ENCODE measurements around the gene NMBR.
"Not testable (repeated sequence)": the region's sequence is repeated elsewhere in the genome, so short reads cannot be mapped to it uniquely, and the experiment has no call there.

NMBR gene

GRCh38 chr6:142075516-142076101, 71.3 kb downstream of the NMBR start:
- no peak overlapping the region for H3K23ac ChIP-seq (ENCODE audit: low read length)
- no peak overlapping the region for H3K27ac ChIP-seq (ENCODE audit: low read depth, low read length)
- no peak overlapping the region for H3K9ac ChIP-seq (ENCODE audit: low read length)
- H3K4me3 ChIP-seq (ENCODE audit: low read length): no peak overlapping the region
- H3K18ac ChIP-seq (ENCODE audit: low read length): no peak overlapping the region
- no peaks in the 10 kb centered on the region for H3K36me3 ChIP-seq (ENCODE audit: control insufficient read depth, insufficient read depth, low read length)
- H3K4ac ChIP-seq (ENCODE audit: low read depth, low read length): no peak overlapping the region
- no peak overlapping the region for H2AK5ac ChIP-seq (ENCODE audit: low read length)
- no peak overlapping the region for H2BK120ac ChIP-seq (ENCODE audit: low read depth, low read length)
- H4K8ac ChIP-seq (ENCODE audit: low read depth, low read length): no peak overlapping the region
- no CpG with 5 or more reads among the region's 7 CpGs for WGBS (ENCODE audit: extremely low coverage, insufficient coverage, low lambda C conversion rate)
- no peak overlapping the region for H2BK5ac ChIP-seq (ENCODE audit: low read length)
- H4K5ac ChIP-seq (ENCODE audit: low read length): no peak overlapping the region
- no peaks in the 10 kb centered on the region for H3K79me1 ChIP-seq (ENCODE audit: low read length)
- H3K27me3 ChIP-seq (ENCODE audit: insufficient read depth, low read length, poor library complexity): no peaks in the 10 kb centered on the region
- DNase-seq: peak; percentile 52
- H2BK15ac ChIP-seq (replicated peaks; ENCODE audit: low read depth): no peak overlapping the region
- H3K56ac ChIP-seq (ENCODE audit: low read length): no peak overlapping the region
- no peak overlapping the region for H3K4me2 ChIP-seq (ENCODE audit: low read length)
- H3K79me2 ChIP-seq (ENCODE audit: control insufficient read depth, insufficient read depth, low read length): no peaks in the 10 kb centered on the region
- H3K4me1 ChIP-seq (ENCODE audit: control insufficient read depth, low read depth, low read length): no peaks in the 10 kb centered on the region

- no peak overlapping the region for H3K4ac ChIP-seq (ENCODE audit: low read depth, low read length)
- H3K4me1 ChIP-seq (ENCODE audit: control insufficient read depth, low read depth, low read length): no peaks in the 10 kb centered on the region
- no peak overlapping the region for H3K23ac ChIP-seq (ENCODE audit: low read length)
- H3K27me3 ChIP-seq (ENCODE audit: insufficient read depth, low read length, poor library complexity): no peaks in the 10 kb centered on the region
- no peak for DNase-seq
- no peak overlapping the region for H3K27ac ChIP-seq (ENCODE audit: low read depth, low read length)
- H3K79me2 ChIP-seq (ENCODE audit: control insufficient read depth, insufficient read depth, low read length): no peaks in the 10 kb centered on the region
- H3K4me2 ChIP-seq (ENCODE audit: low read length): no peak overlapping the region
- no peak overlapping the region for H3K56ac ChIP-seq (ENCODE audit: low read length)
- H3K79me1 ChIP-seq (ENCODE audit: low read length): no peaks in the 10 kb centered on the region
- H3K18ac ChIP-seq (ENCODE audit: low read length): no peak overlapping the region
- no peak overlapping the region for H2BK120ac ChIP-seq (ENCODE audit: low read depth, low read length)
- H4K5ac ChIP-seq (ENCODE audit: low read length): no peak overlapping the region
- no peak overlapping the region for H3K9ac ChIP-seq (ENCODE audit: low read length)
- no CpG with 5 or more reads among the region's 1 CpG for WGBS (ENCODE audit: extremely low coverage, insufficient coverage, low lambda C conversion rate)
- no peak overlapping the region for H4K8ac ChIP-seq (ENCODE audit: low read depth, low read length)
- no peaks in the 10 kb centered on the region for H3K36me3 ChIP-seq (ENCODE audit: control insufficient read depth, insufficient read depth, low read length)
- no peak overlapping the region for H2BK15ac ChIP-seq (replicated peaks; ENCODE audit: low read depth)
- H2BK5ac ChIP-seq (ENCODE audit: low read length): no peak overlapping the region
- H3K4me3 ChIP-seq (ENCODE audit: low read length): no peak overlapping the region
- H2AK5ac ChIP-seq (ENCODE audit: low read length): no peak overlapping the region
Measured at GRCh38 chr6:142074516-142074915, 72.4 kb downstream of the NMBR start.

GRCh38 chr6:142071981-142072380, 74.9 kb downstream of the NMBR start:
- Histone ChIP-seq H2BK120ac (ENCODE audit: low read depth, low read length) (no peak overlapping the region), H3K27me3 (ENCODE audit: insufficient read depth, low read length, poor library complexity) (no peaks in the 10 kb centered on the region), H3K4me2 (ENCODE audit: low read length) (no peak overlapping the region), H3K36me3 (ENCODE audit: control insufficient read depth, insufficient read depth, low read length) (no peaks in the 10 kb centered on the region), H2BK15ac (replicated peaks; ENCODE audit: low read depth) (no peak overlapping the region), H3K4ac (ENCODE audit: low read depth, low read length) (no peak overlapping the region), H3K79me1 (ENCODE audit: low read length) (no peaks in the 10 kb centered on the region), H2AK5ac (ENCODE audit: low read length) (no peak overlapping the region), H2BK5ac (ENCODE audit: low read length) (no peak overlapping the region), H3K56ac (ENCODE audit: low read length) (no peak overlapping the region), H3K18ac (ENCODE audit: low read length) (no peak overlapping the region), H4K8ac (ENCODE audit: low read depth, low read length) (no peak overlapping the region), H3K79me2 (ENCODE audit: control insufficient read depth, insufficient read depth, low read length) (no peaks in the 10 kb centered on the region), H3K4me1 (ENCODE audit: control insufficient read depth, low read depth, low read length) (no peaks in the 10 kb centered on the region), H4K5ac (ENCODE audit: low read length) (no peak overlapping the region), H3K27ac (ENCODE audit: low read depth, low read length) (no peak overlapping the region), H3K4me3 (ENCODE audit: low read length) (no peak overlapping the region), H3K23ac (ENCODE audit: low read length) (no peak overlapping the region), H3K9ac (ENCODE audit: low read length) (no peak overlapping the region)
- no CpG with 5 or more reads among the region's 3 CpGs for WGBS (ENCODE audit: extremely low coverage, insufficient coverage, low lambda C conversion rate)
- DNase-seq: peak; percentile 59

GRCh38 chr6:142068416-142068815, 78.5 kb downstream of the NMBR start:
- no peaks in the 10 kb centered on the region for H3K79me2 ChIP-seq (ENCODE audit: control insufficient read depth, insufficient read depth, low read length)
- H3K23ac ChIP-seq (ENCODE audit: low read length): no peak overlapping the region
- H4K8ac ChIP-seq (ENCODE audit: low read depth, low read length): no peak overlapping the region
- H3K27ac ChIP-seq (ENCODE audit: low read depth, low read length): no peak overlapping the region
- H2BK5ac ChIP-seq (ENCODE audit: low read length): no peak overlapping the region
- no peak overlapping the region for H3K4me3 ChIP-seq (ENCODE audit: low read length)
- H3K36me3 ChIP-seq (ENCODE audit: control insufficient read depth, insufficient read depth, low read length): no peaks in the 10 kb centered on the region
- no peaks in the 10 kb centered on the region for H3K27me3 ChIP-seq (ENCODE audit: insufficient read depth, low read length, poor library complexity)
- DNase-seq: no peak
- H3K56ac ChIP-seq (ENCODE audit: low read length): no peak overlapping the region
- no peak overlapping the region for H3K4me2 ChIP-seq (ENCODE audit: low read length)
- H4K5ac ChIP-seq (ENCODE audit: low read length): no peak overlapping the region
- H2BK120ac ChIP-seq (ENCODE audit: low read depth, low read length): no peak overlapping the region
- H3K18ac ChIP-seq (ENCODE audit: low read length): no peak overlapping the region
- H2BK15ac ChIP-seq (replicated peaks; ENCODE audit: low read depth): no peak overlapping the region
- H3K4ac ChIP-seq (ENCODE audit: low read depth, low read length): no peak overlapping the region
- no peak overlapping the region for H3K9ac ChIP-seq (ENCODE audit: low read length)
- no peaks in the 10 kb centered on the region for H3K4me1 ChIP-seq (ENCODE audit: control insufficient read depth, low read depth, low read length)
- no peaks in the 10 kb centered on the region for H3K79me1 ChIP-seq (ENCODE audit: low read length)
- no peak overlapping the region for H2AK5ac ChIP-seq (ENCODE audit: low read length)

GRCh38 chr6:142062861-142063260, 84.1 kb downstream of the NMBR start:
- not testable (repeated sequence) for H3K4me2 ChIP-seq (ENCODE audit: low read length); H2BK120ac ChIP-seq (ENCODE audit: low read depth, low read length); H3K79me1 ChIP-seq (ENCODE audit: low read length); H3K56ac ChIP-seq (ENCODE audit: low read length); H2BK15ac ChIP-seq (replicated peaks; ENCODE audit: low read depth); H3K9ac ChIP-seq (ENCODE audit: low read length); H3K36me3 ChIP-seq (ENCODE audit: control insufficient read depth, insufficient read depth, low read length); H3K23ac ChIP-seq (ENCODE audit: low read length); H2BK5ac ChIP-seq (ENCODE audit: low read length); H3K4me3 ChIP-seq (ENCODE audit: low read length); H3K4ac ChIP-seq (ENCODE audit: low read depth, low read length); H3K27ac ChIP-seq (ENCODE audit: low read depth, low read length); H4K5ac ChIP-seq (ENCODE audit: low read length); H3K18ac ChIP-seq (ENCODE audit: low read length); H4K8ac ChIP-seq (ENCODE audit: low read depth, low read length); H3K27me3 ChIP-seq (ENCODE audit: insufficient read depth, low read length, poor library complexity); DNase-seq; H3K79me2 ChIP-seq (ENCODE audit: control insufficient read depth, insufficient read depth, low read length); H3K4me1 ChIP-seq (ENCODE audit: control insufficient read depth, low read depth, low read length); H2AK5ac ChIP-seq (ENCODE audit: low read length)
- no CpG with 5 or more reads among the region's 4 CpGs for whole genome bisulfite sequencing (ENCODE audit: extremely low coverage, insufficient coverage, low lambda C conversion rate)

- peaks cover 2% of the 10 kb centered on the region for H3K4me1 ChIP-seq (ENCODE audit: control insufficient read depth, low read depth, low read length)
- H3K79me2 ChIP-seq (ENCODE audit: control insufficient read depth, insufficient read depth, low read length): no peaks in the 10 kb centered on the region
- WGBS (ENCODE audit: extremely low coverage, insufficient coverage, low lambda C conversion rate): no CpG with 5 or more reads among the region's 3 CpGs
- H2BK15ac ChIP-seq (replicated peaks; ENCODE audit: low read depth): no peak overlapping the region
- no peak overlapping the region for H3K4me3 ChIP-seq (ENCODE audit: low read length)
- no peaks in the 10 kb centered on the region for H3K27me3 ChIP-seq (ENCODE audit: insufficient read depth, low read length, poor library complexity)
- no peaks in the 10 kb centered on the region for H3K79me1 ChIP-seq (ENCODE audit: low read length)
- H4K8ac ChIP-seq (ENCODE audit: low read depth, low read length): no peak overlapping the region
- H3K4ac ChIP-seq (ENCODE audit: low read depth, low read length): no peak overlapping the region
- H3K36me3 ChIP-seq (ENCODE audit: control insufficient read depth, insufficient read depth, low read length): no peaks in the 10 kb centered on the region
- H4K5ac ChIP-seq (ENCODE audit: low read length): no peak overlapping the region
- no peak overlapping the region for H3K27ac ChIP-seq (ENCODE audit: low read depth, low read length)
- no peak overlapping the region for H3K4me2 ChIP-seq (ENCODE audit: low read length)
- no peak for DNase-seq
- H2BK5ac ChIP-seq (ENCODE audit: low read length): no peak overlapping the region
- no peak overlapping the region for H3K18ac ChIP-seq (ENCODE audit: low read length)
- H2BK120ac ChIP-seq (ENCODE audit: low read depth, low read length): no peak overlapping the region
- H3K23ac ChIP-seq (ENCODE audit: low read length): no peak overlapping the region
- H2AK5ac ChIP-seq (ENCODE audit: low read length): no peak overlapping the region
- H3K56ac ChIP-seq (ENCODE audit: low read length): no peak overlapping the region
- no peak overlapping the region for H3K9ac ChIP-seq (ENCODE audit: low read length)
Measured at GRCh38 chr6:142058551-142059290, 88.2 kb downstream of the NMBR start.

Measured in mesendoderm (in vitro differentiated cells).